HepG2 (cell line): Measurements from ENCODE around the gene OR11G2. TPM values are rescaled to one million over a fixed set of nuclear protein-coding genes. Genes with fewer than 3 reads are reported as not detected.

Source experiments
- ATAC-seq: fragments of 200-7000 bp; cut with Tn5 transposase; 3 replicates; pipeline ENCODE4 v1.9.1; 2020; ENCODE audit warnings: mild to moderate bottlenecking, moderate library complexity
- BruUV-seq: library from RNA; stranded (reverse); fragments of 400-500 nt; replicated peaks from 2 replicates; lab custom pipeline; 2021; lab: Mats Ljungman, UMichigan
- CTCF ChIA-PET: fragments of 300-600 bp; formaldehyde crosslinking; extraction: SDS; loops from one replicate; lab custom pipeline; 2021; ENCODE audit warnings: low total read pairs, inconsistent platforms, low intra/inter-chr PET ratio; lab: Yijun Ruan, JAX
- POLR2A ChIA-PET: fragments of 350-600 bp; sonication (Branson Sonifier 250); formaldehyde crosslinking; loops from one replicate; lab custom pipeline; 2020; ENCODE audit warnings: antibody characterized with exemption, inconsistent platforms; lab: Yijun Ruan, JAX
- DNase-seq: peaks from one replicate; pipeline ENCODE4 v3.0.0-alpha.2; 2015; ENCODE audit warnings: low spot score
- FAIRE-seq: peaks from 3 replicates; lab custom pipeline; 2011; peaks lifted over from hg19 to GRCh38; lab: Jason Lieb, UNC
- H2AFZ ChIP-seq: one replicate; pipeline ENCODE4 v1.6.1; 2011; ENCODE audit warnings: low read length, inconsistent platforms
- H3K27ac ChIP-seq: fragments of 300-600 bp; 3 replicates; pipeline ENCODE4 v1.8.0; 2011; ENCODE audit warnings: mixed run types, mild to moderate bottlenecking, mixed read lengths, low read length, inconsistent platforms; ENCODE audit not compliant: insufficient read depth; ENCODE audit errors: extremely low read length
- H3K27me3 ChIP-seq, 2 experiments: fragments of 200-600 bp in 1 of 2; 2 replicates in 1 of 2; 3 replicates in 1 of 2; pipeline versions ENCODE4 v1.6.0 to v1.8.0; 2011; ENCODE audit warnings: low read length in 2 of 2, mild to moderate bottlenecking in 2 of 2, moderate library complexity in 2 of 2, inconsistent platforms in 1 of 2; ENCODE audit not compliant: insufficient read depth in 2 of 2, control insufficient read depth in 1 of 2
- H3K36me3 ChIP-seq, 2 experiments: fragments of 200-600 bp in 1 of 2; replicated peaks in 1 of 2; 2 replicates in 1 of 2; 3 replicates in 1 of 2; pipeline versions ENCODE4 v1.5.1 to v1.8.0; 2011; ENCODE audit warnings: low read length in 2 of 2, inconsistent platforms in 1 of 2; ENCODE audit not compliant: insufficient read depth in 2 of 2, control insufficient read depth in 1 of 2
- H3K4me1 ChIP-seq: 2 replicates; pipeline ENCODE4 v1.5.1; 2012; ENCODE audit warnings: low read length, inconsistent platforms; ENCODE audit not compliant: insufficient read depth
- H3K4me2 ChIP-seq: 2 replicates; pipeline ENCODE4 v1.6.0; 2011; ENCODE audit warnings: low read depth, low read length, inconsistent platforms
- H3K4me3 ChIP-seq, 3 experiments: fragments of 200-600 bp in 1 of 3; sonication (generic), shearing (Covaris generic) in 1 of 3; replicated peaks in 1 of 3; 2 replicates each; pipeline ENCODE4 v1.5.1; 2011 to 2016; ENCODE audit warnings: low read length in 3 of 3, inconsistent platforms in 2 of 3, low read depth in 2 of 3, mild to moderate bottlenecking in 2 of 3, control low read depth in 1 of 3, mixed read lengths in 1 of 3; ENCODE audit not compliant: insufficient read depth in 1 of 3
- H3K79me2 ChIP-seq: one replicate; pipeline ENCODE4 v1.6.1; 2011; ENCODE audit warnings: low read length, inconsistent platforms; ENCODE audit not compliant: insufficient read depth
- H3K9ac ChIP-seq: 2 replicates; pipeline ENCODE4 v1.6.0; 2011; ENCODE audit warnings: mild to moderate bottlenecking, low read depth, low read length, inconsistent platforms; ENCODE audit not compliant: insufficient read depth
- H3K9me3 ChIP-seq: 2 replicates; pipeline ENCODE4 v1.5.1; 2012; ENCODE audit warnings: mild to moderate bottlenecking, low read length
- H4K20me1 ChIP-seq: 2 replicates; pipeline ENCODE4 v1.6.0; 2011; ENCODE audit warnings: inconsistent platforms, mild to moderate bottlenecking, low read length, moderate library complexity; ENCODE audit not compliant: insufficient read depth
- ATF1 ChIP-seq: IDR thresholded peaks from 2 replicates; pipeline ENCODE4 v1.6.1; 2016; ENCODE audit warnings: mild to moderate bottlenecking, control low read depth
- E2F1 ChIP-seq: sonication (generic); formaldehyde crosslinking; IDR thresholded peaks from 2 replicates; pipeline ENCODE4 v1.5.0; 2020; ENCODE audit warnings: missing genetic modification reagents
- SMC3 ChIP-seq: IDR thresholded peaks from 2 replicates; pipeline ENCODE4 v1.6.1; 2011; ENCODE audit warnings: low read length, improper control_type of control experiment
- TGIF2 ChIP-seq: IDR thresholded peaks from 2 replicates; pipeline ENCODE4 v1.6.1; 2016; ENCODE audit warnings: control low read depth, missing compliant biosample characterization
- ZBED4 ChIP-seq: sonication (generic); formaldehyde crosslinking; IDR thresholded peaks from 2 replicates; pipeline ENCODE4 v1.4.0; 2020; ENCODE audit warnings: missing genetic modification reagents, borderline replicate concordance
- ZSCAN31 ChIP-seq: sonication (generic); formaldehyde crosslinking; IDR thresholded peaks from 2 replicates; pipeline ENCODE4 v1.5.0; 2020; ENCODE audit warnings: low read depth, mild to moderate bottlenecking, missing genetic modification reagents
- WGBS: methylation state at CpG from one replicate; pipeline ENCODE4 v1.1.6; 2017; ENCODE audit warnings: low lambda C conversion rate; 5-methylcytosine and 5-hydroxymethylcytosine counted together
- in situ Hi-C: cut with HindIII; loops from 2 replicates; pipeline ENCODE4 v1.10.0; 2017; ENCODE audit warnings: low pct_unique_long_range_greater_than_20kb; ENCODE audit not compliant: extremely low pct_ligation_motif_present
- intact Hi-C: fragments of 100-400 bp; cut with micrococcal nuclease; formaldehyde crosslinking; loops from one replicate; pipeline ENCODE4 v1.10.0; 2022; ENCODE audit not compliant: unreplicated experiment
- polyA plus RNA-seq, 8 experiments: library from polyadenylated mRNA; depleted of rRNA in 3 of 8; stranded (reverse) in 7 of 8; unstranded in 1 of 8; fragments of >200 nt; fragmentation: Illumina TruSeq in 4 of 8; extraction: Trizol in 4 of 8; gene quantifications; 2 replicates each; pipeline versions ENCODE4 v1.2.1 to v1.2.3, GENCODE V29; 2011 to 2016; ENCODE audit warnings: low read depth in 4 of 8, missing spikeins in 1 of 8, mixed read lengths in 1 of 8; ENCODE audit not compliant: insufficient read depth in 1 of 8
- total RNA-seq, 5 experiments: library from RNA; depleted of rRNA; stranded (reverse); fragments of >200 nt; fragmentation: Illumina TruSeq; extraction: Trizol; gene quantifications; 2 replicates each; pipeline ENCODE4 v1.2.3, GENCODE V29; 2016; ENCODE audit warnings: low read depth in 1 of 5
- TF ChIP-seq, protein P1 (sequence below): sonication (generic); formaldehyde crosslinking; IDR thresholded peaks from 2 replicates; pipeline ENCODE4 v1.5.0; 2020; ENCODE audit warnings: mild to moderate bottlenecking, missing genetic modification reagents, moderate library complexity

Gene OR11G2
- total and polyA plus RNA-seq, 2 of the 13 experiments (the other 11 are each of a cell fraction or from before 2014, with no cell fraction given) = not detected

GRCh38 chr14:20143911-20144310 is 46.8 kb upstream of the OR11G2 start:
- in situ Hi-C loops = no loop called here
- intact Hi-C loops = no loop called here
- DNase-seq (peak; percentile 21), ATAC-seq (peak; percentile 88)
- no peak overlapping the region for H3K27ac ChIP-seq
- no TSS peak for BruUV-seq
- WGBS = 0% methylated on average over 7 of the region's 7 CpGs
- H3K4me1 ChIP-seq = no peaks in the 10 kb centered on the region
- no peaks in the 10 kb centered on the region for H3K9me3 ChIP-seq
- H3K36me3 ChIP-seq = no peaks in the 10 kb centered on the region
- H2AFZ ChIP-seq = no peak overlapping the region
- H4K20me1 ChIP-seq = no peaks in the 10 kb centered on the region
- no peak for TF ChIP-seq E2F1 (CRISPR knock-in tag)
- TF ChIP-seq ZSCAN31 (CRISPR knock-in tag) = no peak
- no peak for TF ChIP-seq TGIF2
- no peak for TF ChIP-seq ATF1 (CRISPR knock-in tag)
- TF ChIP-seq, protein P1, sequence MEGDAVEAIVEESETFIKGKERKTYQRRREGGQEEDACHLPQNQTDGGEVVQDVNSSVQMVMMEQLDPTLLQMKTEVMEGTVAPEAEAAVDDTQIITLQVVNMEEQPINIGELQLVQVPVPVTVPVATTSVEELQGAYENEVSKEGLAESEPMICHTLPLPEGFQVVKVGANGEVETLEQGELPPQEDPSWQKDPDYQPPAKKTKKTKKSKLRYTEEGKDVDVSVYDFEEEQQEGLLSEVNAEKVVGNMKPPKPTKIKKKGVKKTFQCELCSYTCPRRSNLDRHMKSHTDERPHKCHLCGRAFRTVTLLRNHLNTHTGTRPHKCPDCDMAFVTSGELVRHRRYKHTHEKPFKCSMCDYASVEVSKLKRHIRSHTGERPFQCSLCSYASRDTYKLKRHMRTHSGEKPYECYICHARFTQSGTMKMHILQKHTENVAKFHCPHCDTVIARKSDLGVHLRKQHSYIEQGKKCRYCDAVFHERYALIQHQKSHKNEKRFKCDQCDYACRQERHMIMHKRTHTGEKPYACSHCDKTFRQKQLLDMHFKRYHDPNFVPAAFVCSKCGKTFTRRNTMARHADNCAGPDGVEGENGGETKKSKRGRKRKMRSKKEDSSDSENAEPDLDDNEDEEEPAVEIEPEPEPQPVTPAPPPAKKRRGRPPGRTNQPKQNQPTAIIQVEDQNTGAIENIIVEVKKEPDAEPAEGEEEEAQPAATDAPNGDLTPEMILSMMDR (CRISPR knock-in tag) = peak; percentile 49
- TF ChIP-seq SMC3 = 0 out of 2 replicates have a peak, but pooled peaks have one; percentile 22
- TF ChIP-seq ZBED4 (CRISPR knock-in tag) = no peak
- TF ChIP-seq, all 625 proteins: peak for 2
- CTCF ChIA-PET = no interaction called here
- no peaks in the 10 kb centered on the region for H3K27me3 ChIP-seq
- no peak overlapping the region for H3K4me2 ChIP-seq
- no peak overlapping the region for H3K9ac ChIP-seq
- POLR2A ChIA-PET = no interaction called here
- H3K79me2 ChIP-seq = no peaks in the 10 kb centered on the region
- H3K4me3 ChIP-seq = no peak overlapping the region
- FAIRE-seq = peak; percentile 59
